C4-2B (cell line): ENCODE data around the gene SNX25.

Source experiments
- ZFX ChIP-seq: fragments of 450-650 bp; IDR thresholded peaks from 2 replicates; pipeline ENCODE4 v1.6.1; 2017
- TF ChIP-seq, protein P1 (sequence below): fragments of 450-650 bp; conservative IDR thresholded peaks from 2 replicates; pipeline ENCODE4 v1.5.1; 2017; ENCODE audit warnings: mild to moderate bottlenecking

DNA sequence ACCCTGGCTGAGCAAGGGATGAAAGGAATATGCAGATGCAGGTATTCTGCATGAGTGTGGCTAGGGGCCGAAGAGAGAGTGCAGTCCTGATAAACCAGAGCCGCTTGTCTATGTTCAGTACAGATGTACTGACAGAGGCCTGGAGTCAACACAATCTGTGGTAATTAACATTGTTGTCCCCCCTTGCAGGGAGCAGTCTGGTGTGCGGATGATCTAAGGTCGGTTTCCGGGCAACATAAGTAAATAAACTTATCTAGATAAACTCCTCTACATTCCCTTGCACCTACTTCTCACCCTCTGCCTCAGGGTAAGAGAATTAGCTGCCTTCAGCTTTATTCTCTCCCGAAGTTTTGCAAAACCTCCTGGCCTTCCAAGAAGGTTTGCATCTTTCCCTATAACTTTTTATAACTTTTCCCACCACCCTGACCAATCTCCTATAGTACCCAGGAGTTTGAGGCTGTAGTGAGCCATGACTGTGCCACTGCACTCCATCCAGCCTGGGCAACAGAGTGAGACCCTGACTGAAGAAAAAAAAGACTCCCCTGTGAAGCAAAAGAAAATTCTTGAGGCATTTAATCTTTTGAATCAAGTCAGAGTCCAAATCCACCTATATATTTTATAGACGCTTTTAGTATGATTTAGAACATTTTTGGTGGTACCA, 26.6 kb downstream of the SNX25 start:
- TF ChIP-seq, protein P1, sequence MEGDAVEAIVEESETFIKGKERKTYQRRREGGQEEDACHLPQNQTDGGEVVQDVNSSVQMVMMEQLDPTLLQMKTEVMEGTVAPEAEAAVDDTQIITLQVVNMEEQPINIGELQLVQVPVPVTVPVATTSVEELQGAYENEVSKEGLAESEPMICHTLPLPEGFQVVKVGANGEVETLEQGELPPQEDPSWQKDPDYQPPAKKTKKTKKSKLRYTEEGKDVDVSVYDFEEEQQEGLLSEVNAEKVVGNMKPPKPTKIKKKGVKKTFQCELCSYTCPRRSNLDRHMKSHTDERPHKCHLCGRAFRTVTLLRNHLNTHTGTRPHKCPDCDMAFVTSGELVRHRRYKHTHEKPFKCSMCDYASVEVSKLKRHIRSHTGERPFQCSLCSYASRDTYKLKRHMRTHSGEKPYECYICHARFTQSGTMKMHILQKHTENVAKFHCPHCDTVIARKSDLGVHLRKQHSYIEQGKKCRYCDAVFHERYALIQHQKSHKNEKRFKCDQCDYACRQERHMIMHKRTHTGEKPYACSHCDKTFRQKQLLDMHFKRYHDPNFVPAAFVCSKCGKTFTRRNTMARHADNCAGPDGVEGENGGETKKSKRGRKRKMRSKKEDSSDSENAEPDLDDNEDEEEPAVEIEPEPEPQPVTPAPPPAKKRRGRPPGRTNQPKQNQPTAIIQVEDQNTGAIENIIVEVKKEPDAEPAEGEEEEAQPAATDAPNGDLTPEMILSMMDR: no peak
- TF ChIP-seq ZFX: no peak
